ENCODE data around the gene NUP210L. TPM values are rescaled to one million over a fixed set of nuclear protein-coding genes. Genes with fewer than 3 reads are reported as not detected.

NUP210L gene
- total RNA-seq, 1 donor from 2014 or later: 0.30 TPM

Small RNA genes within 50 kb of the gene (microRNA-seq; reads per million reads assigned to microRNA genes)
- gene MIR190B (2.5 reads per million), gene MIR5698 (not detected), gene MIR6737 (not detected)

Other genes with a start within 250 kb of the NUP210L start
- gene GATAD2B, start 232.1 kb downstream of the NUP210L start, total RNA-seq: 35.3 TPM
- gene DENND4B, start 208.4 kb downstream of the NUP210L start, total RNA-seq: 51.6 TPM
- 19.3 TPM for gene CRTC2, start 196.5 kb downstream of the NUP210L start, total RNA-seq
- gene SLC39A1, start 191.5 kb downstream of the NUP210L start, total RNA-seq: 48.9 TPM
- 4.9 TPM for gene CREB3L4, start 187.2 kb downstream of the NUP210L start, total RNA-seq
- gene JTB, start 177.4 kb downstream of the NUP210L start, total RNA-seq: 76.8 TPM
- 61.4 TPM for gene RAB13, start 168.7 kb downstream of the NUP210L start, total RNA-seq
- gene RPS27, start 164.3 kb downstream of the NUP210L start, total RNA-seq: 984 TPM
- 102 TPM for gene TPM3, start 37.0 kb upstream of the NUP210L start, total RNA-seq
- not detected for gene CFAP141, start 51.3 kb upstream of the NUP210L start, total RNA-seq
- gene UBAP2L, start 65.9 kb upstream of the NUP210L start, total RNA-seq: 90.2 TPM
- 184 TPM for gene HAX1, start 117.6 kb upstream of the NUP210L start, total RNA-seq
- gene AQP10, start 166.0 kb upstream of the NUP210L start, total RNA-seq: not detected
- 12.8 TPM for gene ATP8B2, start 170.5 kb upstream of the NUP210L start, total RNA-seq

All from Right ventricle myocardium inferior (tissue), 1 donor.